Common myeloid progenitor, CD34-positive (primary cell): Measurements from ENCODE around the gene MPPED1.

Experiments used
- CTCF ChIA-PET: fragments of 350-600 bp; sonication (Branson Sonifier 250); formaldehyde crosslinking; loops from one replicate; lab custom pipeline; 2021; ENCODE audit warnings: antibody characterized with exemption; lab: Charles Lee
- POLR2A ChIA-PET: fragments of 350-600 bp; sonication (Branson Sonifier 250); formaldehyde crosslinking; loops from one replicate; lab custom pipeline; 2021; ENCODE audit warnings: antibody characterized with exemption; lab: Charles Lee
- DNase-seq, 3 donors: peaks; one replicate each; pipeline versions ENCODE4 v3.0.0 to v3.0.0-alpha.2; 2013
- H3K27ac ChIP-seq, 2 experiments: 1 replicate in 1 of 2; 2 replicates in 1 of 2; pipeline ENCODE4 v1.7.0; 2013; ENCODE audit warnings: inconsistent platforms in 2 of 2, low read length in 2 of 2, mild to moderate bottlenecking in 2 of 2, low read depth in 1 of 2, moderate library complexity in 1 of 2; ENCODE audit not compliant: severe bottlenecking in 2 of 2, insufficient read depth in 1 of 2, poor library complexity in 1 of 2
- H3K27me3 ChIP-seq, 5 experiments: replicated peaks in 2 of 5; 1 replicate in 3 of 5; 2 replicates in 2 of 5; pipeline versions ENCODE4 v1.6.1 to v1.7.0; 2013; ENCODE audit warnings: low read length in 4 of 5, mild to moderate bottlenecking in 2 of 5, moderate library complexity in 2 of 5, inconsistent platforms in 1 of 5; ENCODE audit not compliant: insufficient read depth in 5 of 5, control insufficient read depth in 4 of 5
- H3K36me3 ChIP-seq, 4 experiments: 1 replicate in 2 of 4; 2 replicates in 2 of 4; pipeline versions ENCODE4 v1.6.1 to v1.7.0; 2013; ENCODE audit warnings: low read length in 3 of 4, control low read depth in 1 of 4, mild to moderate bottlenecking in 1 of 4; ENCODE audit not compliant: control insufficient read depth in 4 of 4, insufficient read depth in 4 of 4
- H3K4me1 ChIP-seq, 4 experiments: 1 replicate in 3 of 4; 2 replicates in 1 of 4; pipeline versions ENCODE4 v1.6.1 to v1.7.1; 2013; ENCODE audit warnings: low read length in 3 of 4, mild to moderate bottlenecking in 3 of 4, control low read depth in 1 of 4, inconsistent platforms in 1 of 4, moderate library complexity in 1 of 4; ENCODE audit not compliant: control insufficient read depth in 4 of 4, insufficient read depth in 4 of 4; ENCODE audit errors: control extremely low read depth in 1 of 4
- H3K4me3 ChIP-seq, 7 experiments: 1 replicate in 4 of 7; 2 replicates in 3 of 7; pipeline versions ENCODE4 v1.5.1 to v1.7.0; 2013; ENCODE audit warnings: mild to moderate bottlenecking in 7 of 7, low read length in 6 of 7, moderate library complexity in 6 of 7, inconsistent platforms in 2 of 7, low read depth in 2 of 7, control low read depth in 1 of 7; ENCODE audit not compliant: insufficient read depth in 4 of 7, control insufficient read depth in 1 of 7; ENCODE audit errors: extremely low read depth in 1 of 7
- H3K9me3 ChIP-seq, 5 experiments: 1 replicate in 4 of 5; 2 replicates in 1 of 5; pipeline versions ENCODE4 v1.6.1 to v1.7.1; 2013; ENCODE audit warnings: low read length in 4 of 5, mild to moderate bottlenecking in 2 of 5, inconsistent platforms in 1 of 5, low read depth in 1 of 5, moderate library complexity in 1 of 5; ENCODE audit not compliant: control insufficient read depth in 4 of 5, insufficient read depth in 2 of 5; ENCODE audit errors: control extremely low read depth in 1 of 5
- WGBS: methylation state at CpG from one replicate; pipeline ENCODE4 v1.1.5; 2013; ENCODE audit not compliant: insufficient coverage; 5-methylcytosine and 5-hydroxymethylcytosine counted together

Gene MPPED1

GRCh38 chr22:43446916-43447315 is 35.1 kb downstream of the MPPED1 start:
- peak; percentile 20 to 67 (median 54) for DNase-seq
- Histone ChIP-seq H3K4me1 (peaks cover 0 to 15% (median 4%) of the 10 kb centered on the region in 4 experiments), H3K27ac (no peak overlapping the region), H3K4me3 (no peak overlapping the region), H3K27me3 (no peaks in the 10 kb centered on the region), H3K9me3 (no peaks in the 10 kb centered on the region), H3K36me3 (no peaks in the 10 kb centered on the region)
- CTCF ChIA-PET = interaction anchor here (1.2 to 1.5 kb wide), 2 partner anchors 24 to 62 kb away, joined by 3 to 4 read pairs; no protein-coding TSS in a partner anchor
- 13% methylated on average over 5 of the region's 8 CpGs for WGBS
- POLR2A ChIA-PET = no interaction called here

GRCh38 chr22:43447380-43447779 is 35.6 kb downstream of the MPPED1 start:
- ChIA-PET POLR2A (no interaction called here), CTCF (interaction anchor here (1.2 to 1.5 kb wide), 2 partner anchors 24 to 63 kb away, joined by 3 to 4 read pairs; no protein-coding TSS in a partner anchor)
- 82% methylated on average over 4 of the region's 10 CpGs for WGBS
- H3K4me3 ChIP-seq = no peak overlapping the region
- no peaks in the 10 kb centered on the region for H3K9me3 ChIP-seq
- DNase-seq = no peak
- H3K4me1 ChIP-seq = peaks cover 0 to 15% (median 4%) of the 10 kb centered on the region in 4 experiments
- H3K27ac ChIP-seq = no peak overlapping the region
- no peaks in the 10 kb centered on the region for H3K27me3 ChIP-seq
- H3K36me3 ChIP-seq = no peaks in the 10 kb centered on the region

GRCh38 chr22:43448048-43448447 is 36.2 kb downstream of the MPPED1 start:
- WGBS = 32% methylated on average over 2 of the region's 3 CpGs

GRCh38 chr22:43449205-43449830 is 37.5 kb downstream of the MPPED1 start:
- 77% methylated on average over 10 of the region's 16 CpGs for WGBS
- Histone ChIP-seq H3K9me3 (no peaks in the 10 kb centered on the region), H3K27me3 (no peaks in the 10 kb centered on the region), H3K36me3 (no peaks in the 10 kb centered on the region), H3K27ac (no peak overlapping the region), H3K4me3 (no peak overlapping the region), H3K4me1 (peaks cover 0 to 15% (median 4%) of the 10 kb centered on the region in 4 experiments)
- POLR2A ChIA-PET = interaction anchor here (0.5 kb wide), 1 partner anchor 1313 kb away, joined by 6 read pairs; no protein-coding TSS in a partner anchor
- peak; percentile 3 to 41 (median 37) for DNase-seq
- CTCF ChIA-PET = no interaction called here

More at GRCh38 chr22:43448048-43448447, 36.2 kb downstream of the MPPED1 start:
- Histone ChIP-seq H3K4me1 (peaks cover 0 to 15% (median 4%) of the 10 kb centered on the region in 4 experiments), H3K36me3 (no peaks in the 10 kb centered on the region), H3K4me3 (peak overlapping the region in 1 of 7 experiments; percentile 53), H3K9me3 (no peaks in the 10 kb centered on the region), H3K27me3 (no peaks in the 10 kb centered on the region), H3K27ac (no peak overlapping the region)
- POLR2A ChIA-PET = no interaction called here
- peak in 2 of 3 donors; percentile 38 to 47 for DNase-seq
- CTCF ChIA-PET = interaction anchor here (0.8 kb wide), 1 partner anchor 10 kb away, joined by 3 read pairs; no protein-coding TSS in a partner anchor

- Histone ChIP-seq H3K9me3 (no peaks in the 10 kb centered on the region), H3K27me3 (no peaks in the 10 kb centered on the region), H3K4me3 (no peak overlapping the region), H3K4me1 (peaks cover 0 to 15% (median 4%) of the 10 kb centered on the region in 4 experiments), H3K27ac (no peak overlapping the region), H3K36me3 (no peaks in the 10 kb centered on the region)
- POLR2A ChIA-PET = interaction anchor here (0.5 kb wide), 1 partner anchor 1312 kb away, joined by 6 read pairs; no protein-coding TSS in a partner anchor
- no peak for DNase-seq
- 95% methylated on average over 8 of the region's 11 CpGs for WGBS
- CTCF ChIA-PET = no interaction called here
Measured at GRCh38 chr22:43449831-43450225, 38.0 kb downstream of the MPPED1 start.

- POLR2A ChIA-PET = no interaction called here
Measured at GRCh38 chr22:43451371-43452050, 39.7 kb downstream of the MPPED1 start.

More at GRCh38 chr22:43451371-43452050, 39.7 kb downstream of the MPPED1 start:
- no peaks in the 10 kb centered on the region for H3K9me3 ChIP-seq
- H3K27me3 ChIP-seq = peaks cover 0 to 4% (median 0%) of the 10 kb centered on the region in 5 experiments
- H3K36me3 ChIP-seq = no peaks in the 10 kb centered on the region
- H3K4me1 ChIP-seq = peaks cover 0 to 14% (median 4%) of the 10 kb centered on the region in 4 experiments
- no peak overlapping the region for H3K27ac ChIP-seq
- H3K4me3 ChIP-seq = no peak overlapping the region
- WGBS = 89% methylated on average over 15 of the region's 18 CpGs
- CTCF ChIA-PET = interaction anchor here (0.6 kb wide), 1 partner anchor 286 kb away, joined by 3 read pairs; no protein-coding TSS in a partner anchor
- DNase-seq = no peak
